Stimulated activated CD8-positive, alpha-beta memory T cell treated with anti-CD3 and anti-CD28 coated beads, Interleukin-15, amount 100 ng/mL, for 1 hour (primary cell): Measurements from ENCODE around the gene NOD1.

ENCODE experiments used
- DNase-seq: peaks from one replicate; pipeline ENCODE4 v3.0.0-alpha.2; 2020; ENCODE audit warnings: low read depth

Gene NOD1

GRCh38 chr7:30448461-30449189 lies 30.0 kb downstream of the NOD1 start:
- no peak for DNase-seq

GRCh38 chr7:30447466-30447865 lies 31.1 kb downstream of the NOD1 start:
- no peak for DNase-seq

- no peak for DNase-seq
Measured at GRCh38 chr7:30446266-30446665, 32.3 kb downstream of the NOD1 start.

GRCh38 chr7:30445770-30446169 lies 32.8 kb downstream of the NOD1 start:
- DNase-seq = peak; percentile 34

DNA sequence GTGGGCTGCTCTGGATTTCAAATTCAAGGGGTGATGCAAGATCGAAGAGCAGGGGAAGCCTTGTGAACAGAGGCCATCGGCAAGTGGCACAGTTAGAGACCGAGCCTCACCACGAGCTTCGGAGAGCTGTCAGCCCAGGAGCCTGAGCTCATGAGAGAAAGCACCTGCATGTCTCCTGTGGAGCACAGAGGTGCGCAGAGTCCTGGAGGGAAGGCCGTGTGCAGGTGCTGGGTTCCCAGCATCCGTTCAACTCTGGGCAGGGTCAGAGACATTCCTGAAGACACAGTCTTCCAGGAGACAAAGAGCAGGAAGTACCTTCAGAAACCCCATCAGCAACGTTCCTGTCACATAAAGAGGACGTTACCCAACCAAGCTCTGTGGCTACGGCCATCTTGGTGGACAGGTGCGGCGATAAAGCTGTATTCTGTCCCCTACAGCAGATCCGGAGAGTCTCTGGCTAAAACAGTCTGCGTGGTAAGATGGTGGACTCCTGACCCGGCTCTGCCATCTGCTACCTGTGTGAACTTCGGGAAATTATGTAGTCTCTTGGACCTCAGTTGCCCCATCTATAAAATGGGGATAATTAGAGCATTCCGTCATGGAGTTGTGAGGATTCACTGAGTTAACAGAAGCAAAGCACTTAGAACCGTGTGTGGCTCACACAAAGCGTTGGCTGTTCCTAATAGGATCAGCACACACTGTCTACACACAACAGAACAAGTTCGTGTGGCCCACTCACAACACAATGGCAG lies 40.6 kb downstream of the NOD1 start:
- DNase-seq = no peak

DNA sequence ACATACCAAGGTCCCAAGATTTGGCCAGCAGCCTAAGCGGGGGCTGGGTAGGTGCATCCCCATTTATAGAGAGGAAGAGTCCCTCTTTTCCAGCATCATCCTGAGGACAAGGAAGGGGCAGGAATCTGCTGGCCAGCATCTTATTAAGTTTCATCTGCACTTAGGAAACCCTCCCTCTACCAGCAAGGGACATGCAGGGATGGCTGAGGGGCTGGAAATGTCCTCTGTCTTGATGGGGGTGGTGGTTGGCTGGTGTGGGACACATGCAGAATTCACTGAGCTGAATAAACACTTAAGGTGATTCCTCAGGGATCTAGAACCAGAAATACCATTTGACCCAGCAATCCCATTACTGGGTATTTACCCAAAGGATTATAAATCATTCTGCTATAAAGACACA lies 42.1 kb downstream of the NOD1 start:
- DNase-seq = no peak

DNA sequence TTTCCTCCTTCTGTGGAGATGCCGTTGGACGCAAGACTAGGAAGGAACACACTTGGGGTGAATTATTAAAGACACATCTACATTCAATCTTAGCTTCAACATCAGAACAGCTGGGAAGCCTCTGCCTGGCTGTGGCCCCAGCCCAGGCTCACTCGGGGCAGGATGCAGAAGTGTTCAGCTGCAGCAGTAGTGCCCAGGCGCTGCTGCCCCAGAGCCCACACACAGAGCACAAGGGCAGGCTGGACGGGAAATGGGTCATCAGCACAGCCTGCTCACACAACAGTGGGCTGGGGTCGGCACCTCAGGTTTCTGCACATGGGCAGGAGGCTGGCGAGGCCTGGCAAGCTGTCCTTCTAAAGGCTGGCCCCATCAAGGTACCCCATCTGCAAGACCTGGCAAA lies 42.5 kb downstream of the NOD1 start:
- no peak for DNase-seq

GRCh38 chr7:30434140-30434799 lies 44.3 kb downstream of the NOD1 start:
- no peak for DNase-seq

GRCh38 chr7:30433506-30433905 lies 45.1 kb downstream of the NOD1 start:
- no peak for DNase-seq

GRCh38 chr7:30433082-30433481 lies 45.5 kb downstream of the NOD1 start:
- no peak for DNase-seq

DNA sequence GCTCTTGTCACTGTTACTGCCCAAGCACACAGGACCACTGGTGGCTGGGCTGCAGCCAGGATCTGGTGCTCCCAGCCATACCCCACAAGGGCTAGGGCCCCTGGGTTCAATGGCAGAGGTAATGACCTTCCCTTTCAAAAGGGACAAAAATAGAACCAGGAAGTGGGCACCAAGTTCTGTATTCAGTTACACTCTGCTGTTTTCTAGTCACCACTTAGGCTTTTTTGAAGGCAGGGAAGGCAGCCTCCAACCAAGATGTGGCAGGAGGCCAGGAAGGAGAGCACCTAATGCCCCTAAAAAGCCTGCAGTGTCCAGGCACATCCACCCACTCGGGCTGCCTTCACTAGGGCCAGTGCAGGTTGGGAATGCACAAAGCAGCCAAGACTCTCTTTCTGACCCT lies 47.8 kb downstream of the NOD1 start:
- no peak for DNase-seq

DNA sequence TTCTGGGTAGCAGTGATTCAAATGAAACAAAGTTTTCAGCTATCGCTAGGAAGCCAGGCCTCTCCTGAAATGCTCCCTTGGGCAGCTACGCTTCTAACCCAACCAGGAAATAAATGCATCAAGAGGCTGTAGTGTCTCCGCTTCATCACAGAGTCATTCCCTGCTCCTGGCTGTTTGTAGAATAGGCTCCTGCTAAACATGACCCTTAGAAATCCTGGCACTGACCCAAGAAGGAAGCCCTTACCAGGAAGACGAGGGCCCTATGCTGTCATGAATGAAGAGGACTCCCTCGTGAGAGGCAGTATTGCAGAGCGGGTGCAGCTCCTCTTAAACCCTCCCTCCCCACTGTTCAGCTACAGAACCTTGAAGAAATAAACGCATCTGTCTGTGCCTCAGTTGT lies 48.3 kb downstream of the NOD1 start:
- no peak for DNase-seq

- no peak for DNase-seq
Measured at GRCh38 chr7:30429156-30429530, 49.4 kb downstream of the NOD1 start.

DNA sequence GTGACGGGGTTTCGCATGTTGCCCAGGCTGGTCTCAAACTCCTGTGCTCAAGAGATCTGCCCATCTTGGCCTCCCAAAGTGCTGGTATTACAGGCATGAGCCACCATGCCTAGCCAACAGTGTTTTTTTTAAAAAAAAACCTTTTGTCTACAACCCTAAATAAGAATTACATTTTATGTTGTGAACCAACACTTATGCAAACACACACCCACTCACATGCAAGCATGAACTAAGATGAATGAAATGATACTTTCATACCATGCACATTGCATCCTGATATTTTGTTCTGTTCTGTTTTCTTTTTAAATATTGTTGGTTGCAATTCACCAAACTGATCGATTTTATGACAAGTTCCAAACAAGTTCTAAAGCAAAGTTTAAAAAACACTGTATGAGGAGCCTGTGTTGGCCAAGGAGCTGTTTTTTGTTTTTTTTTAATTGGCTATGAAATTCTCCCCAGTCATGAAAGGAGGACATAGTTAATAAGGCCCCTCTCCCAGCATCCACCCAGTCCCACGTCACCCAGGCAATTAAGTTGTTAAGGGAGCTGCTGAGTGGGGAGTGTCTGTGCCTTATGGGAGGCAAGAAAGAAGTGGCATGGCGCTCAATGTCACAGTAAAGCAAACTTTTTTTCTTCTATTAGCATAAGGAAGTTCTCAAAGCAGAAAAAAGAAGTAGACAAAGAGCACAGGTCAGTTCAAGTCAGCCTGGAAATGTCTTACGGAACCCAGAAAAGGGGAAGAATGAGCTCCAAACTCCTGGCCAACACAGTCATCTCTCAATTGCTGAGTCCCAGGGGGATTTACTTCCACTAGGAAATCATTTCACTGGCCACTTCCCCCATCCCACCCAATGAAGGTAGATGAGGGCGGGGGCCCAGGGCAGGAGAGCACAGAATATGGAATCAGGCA lies 50.1 kb downstream of the NOD1 start:
- DNase-seq = no peak

DNA sequence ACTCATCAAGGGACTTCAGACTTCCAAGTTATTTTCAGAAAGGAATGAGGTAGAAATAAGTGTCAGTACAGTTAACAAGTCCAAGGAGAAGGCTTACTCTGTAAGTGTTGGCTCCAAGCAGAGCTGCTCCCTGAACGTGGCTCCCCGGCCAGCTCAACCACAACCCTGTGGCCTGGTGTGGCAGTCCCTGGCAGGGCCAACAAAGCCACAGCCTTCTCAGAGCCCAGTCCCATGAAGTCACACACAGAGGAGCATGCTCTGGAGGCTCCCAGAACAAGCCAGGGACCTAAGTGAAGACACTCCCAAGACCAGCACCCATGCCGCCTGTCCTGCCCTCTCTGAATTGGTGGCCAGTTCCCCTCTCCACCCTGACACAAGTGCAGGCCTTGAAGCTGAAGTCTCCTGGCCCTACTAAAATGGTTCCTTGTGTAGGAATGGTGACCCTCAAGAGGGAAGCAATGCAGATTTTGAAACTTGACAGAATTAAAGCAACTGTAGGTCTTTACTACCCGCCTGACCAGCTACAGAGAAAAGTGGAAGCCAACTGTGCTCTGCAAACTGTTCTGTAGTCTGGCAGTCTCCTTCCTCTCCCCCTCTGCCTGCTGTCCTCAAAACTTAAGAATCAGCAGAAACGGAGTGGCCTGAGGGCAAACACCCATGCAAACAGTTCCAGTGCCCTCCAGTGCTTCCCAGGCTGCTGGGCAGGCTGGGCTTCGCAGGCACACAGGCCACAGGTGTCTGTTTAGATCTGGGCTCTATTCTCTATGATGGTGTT lies 51.1 kb downstream of the NOD1 start:
- DNase-seq = no peak

GRCh38 chr7:30424506-30424905 lies 54.1 kb downstream of the NOD1 start:
- DNase-seq = no peak

DNA sequence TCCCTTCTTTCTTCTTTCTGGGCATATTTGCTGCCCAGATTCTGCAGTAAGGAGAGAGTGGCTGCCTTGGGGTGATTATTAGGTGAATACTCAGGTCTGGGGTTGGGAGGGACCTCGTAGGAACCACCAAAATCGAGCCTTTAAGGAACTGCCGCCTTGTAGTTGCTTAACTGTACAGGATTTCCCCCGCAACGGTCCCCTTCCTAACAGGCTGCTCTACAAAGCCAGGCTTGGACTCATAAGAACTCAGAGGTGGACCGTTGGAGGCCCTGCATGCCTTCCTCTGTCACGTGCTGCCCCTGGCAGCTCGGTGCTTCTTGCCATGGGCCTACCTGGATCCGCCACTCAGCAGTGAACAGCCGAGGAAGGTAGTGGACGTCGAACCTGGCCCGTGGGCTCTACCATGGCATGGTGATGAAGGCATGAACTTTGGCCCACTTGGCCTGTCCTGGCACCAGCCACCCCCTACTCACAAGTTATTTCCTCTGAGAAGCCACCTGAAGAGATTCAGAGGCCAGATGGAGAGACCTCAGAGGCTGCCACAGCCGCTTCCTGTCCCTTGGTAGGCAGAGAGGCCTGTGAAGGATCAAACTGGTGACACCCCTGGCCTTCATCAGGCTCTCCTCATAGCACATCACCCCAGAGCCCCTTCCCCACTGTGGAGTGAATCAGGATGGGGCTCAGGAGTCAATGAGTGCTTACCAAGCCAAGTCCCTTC lies 54.6 kb downstream of the NOD1 start:
- no peak for DNase-seq

DNA sequence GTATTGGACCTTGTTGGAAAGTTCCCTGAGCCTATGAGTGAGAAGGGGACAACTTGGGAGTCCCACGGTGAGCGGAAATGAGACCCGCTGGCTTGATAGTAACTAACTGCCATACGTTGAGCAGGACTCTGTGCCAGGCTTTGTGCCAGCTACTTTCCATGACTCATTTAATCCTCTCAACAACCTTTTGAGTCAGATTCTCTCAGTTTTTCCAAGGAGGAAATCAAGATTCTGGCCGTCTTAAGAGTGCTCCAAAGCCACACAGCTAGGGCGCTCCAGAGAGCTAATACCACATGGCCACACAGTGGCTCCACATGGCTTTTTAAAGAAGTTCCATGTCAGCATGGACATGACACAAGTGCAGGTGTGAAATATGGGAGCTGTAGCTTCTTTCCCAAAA lies 55.7 kb downstream of the NOD1 start:
- DNase-seq = no peak

GRCh38 chr7:30421647-30422196 lies 56.9 kb downstream of the NOD1 start:
- no peak for DNase-seq

GRCh38 chr7:30420662-30421061 lies 57.9 kb downstream of the NOD1 start:
- no peak for DNase-seq
